Measurements from ENCODE around the gene ALKBH5. TPM values are rescaled to one million over a fixed set of nuclear protein-coding genes. Genes with fewer than 3 reads are reported as not detected.

Gene ALKBH5
- total RNA-seq, 2 donors from 2014 or later = 94.8 to 130 TPM

- Histone ChIP-seq H3K4me1 (no peaks in the 10 kb centered on the region), H3K4me3 (peak overlapping the region; percentile 43), H3K9me3 (no peaks in the 10 kb centered on the region), H3K27me3 (no peaks in the 10 kb centered on the region), H3K9ac (ENCODE audit: low read depth in 2 of 2, low read length in 2 of 2) (peak overlapping the region; percentile 51 to 62), H3K27ac (peak overlapping the region; percentile 23), H3K36me3 (no peaks in the 10 kb centered on the region)
- peak; percentile 99 for DNase-seq
- intact Hi-C loops (cut with DNase I) = no loop called here
- TF ChIP-seq CTCF (IDR thresholded peaks at IDR 0.05) = no peak
Observed at GRCh38 chr17:18158022-18158600, 25.5 kb upstream of the ALKBH5 start.

- no peak for TF ChIP-seq CTCF (IDR thresholded peaks at IDR 0.05)
- no peak overlapping the region for H3K4me3 ChIP-seq
- DNase-seq = no peak
- H3K4me1 ChIP-seq = no peaks in the 10 kb centered on the region
- H3K27me3 ChIP-seq = no peaks in the 10 kb centered on the region
- no peak overlapping the region for H3K9ac ChIP-seq (ENCODE audit: low read depth in 2 of 2, low read length in 2 of 2)
- no peaks in the 10 kb centered on the region for H3K36me3 ChIP-seq
- intact Hi-C loops (cut with DNase I) = no loop called here
- H3K9me3 ChIP-seq = no peaks in the 10 kb centered on the region
- no peak overlapping the region for H3K27ac ChIP-seq
Observed at GRCh38 chr17:18159551-18160120, 24.0 kb upstream of the ALKBH5 start.

GRCh38 chr17:18160128-18160856 lies 23.3 kb upstream of the ALKBH5 start:
- DNase-seq = no peak
- Histone ChIP-seq H3K4me3 (no peak overlapping the region), H3K27ac (no peak overlapping the region), H3K36me3 (no peaks in the 10 kb centered on the region), H3K27me3 (no peaks in the 10 kb centered on the region), H3K9ac (ENCODE audit: low read depth in 2 of 2, low read length in 2 of 2) (no peak overlapping the region), H3K4me1 (no peaks in the 10 kb centered on the region), H3K9me3 (no peaks in the 10 kb centered on the region)
- intact Hi-C loops (cut with DNase I) = no loop called here
- TF ChIP-seq CTCF (IDR thresholded peaks at IDR 0.05) = no peak

- intact Hi-C loops (cut with DNase I) = no loop called here
- no peaks in the 10 kb centered on the region for H3K27me3 ChIP-seq
- no peaks in the 10 kb centered on the region for H3K9me3 ChIP-seq
- no peak overlapping the region for H3K4me3 ChIP-seq
- H3K36me3 ChIP-seq = no peaks in the 10 kb centered on the region
- TF ChIP-seq CTCF (IDR thresholded peaks at IDR 0.05) = no peak
- no peaks in the 10 kb centered on the region for H3K4me1 ChIP-seq
- H3K9ac ChIP-seq (ENCODE audit: low read depth in 2 of 2, low read length in 2 of 2) = no peak overlapping the region
- no peak overlapping the region for H3K27ac ChIP-seq
- no peak for DNase-seq
Observed at GRCh38 chr17:18161207-18162145, 22.2 kb upstream of the ALKBH5 start.

- H3K36me3 ChIP-seq = no peaks in the 10 kb centered on the region
- no peak overlapping the region for H3K9ac ChIP-seq (ENCODE audit: low read depth in 2 of 2, low read length in 2 of 2)
- H3K27ac ChIP-seq = no peak overlapping the region
- DNase-seq = no peak
- intact Hi-C loops (cut with DNase I) = no loop called here
- no peak for TF ChIP-seq CTCF (IDR thresholded peaks at IDR 0.05)
- H3K9me3 ChIP-seq = no peaks in the 10 kb centered on the region
- H3K4me3 ChIP-seq = no peak overlapping the region
- no peaks in the 10 kb centered on the region for H3K4me1 ChIP-seq
- H3K27me3 ChIP-seq = no peaks in the 10 kb centered on the region
Observed at GRCh38 chr17:18163547-18163946, 20.1 kb upstream of the ALKBH5 start.

Measured in colonic mucosa (tissue), 4 donors.